ENCODE measurements around the gene DLG2.

- TF ChIP-seq CTCF (IDR thresholded peaks at IDR 0.05; ENCODE audit: low read length) (no peak), EZH2 (optimal IDR thresholded peaks at IDR 0.05; ENCODE audit: low read depth, low read length) (no peak)
Measured at GRCh38 chr11:83858694-83859093, 1768.5 kb downstream of the DLG2 start.

Data from MM.1S (cell line).